ENCODE data around the gene URI1.

Gene URI1

GRCh38 chr19:29969891-29970290 is 27.9 kb downstream of the URI1 start:
- no peak for DNase-seq (ENCODE audit: low read depth in 2 of 2)

GRCh38 chr19:29971002-29971401 is 29.0 kb downstream of the URI1 start:
- DNase-seq (ENCODE audit: low read depth in 2 of 2): no peak

- DNase-seq (ENCODE audit: low read depth in 2 of 2): no peak
Observed at GRCh38 chr19:29971648-29972047, 29.6 kb downstream of the URI1 start.

- no peak for DNase-seq (ENCODE audit: low read depth in 2 of 2)
Observed at GRCh38 chr19:29974701-29975100, 32.7 kb downstream of the URI1 start.

GRCh38 chr19:29976151-29976943 is 34.3 kb downstream of the URI1 start:
- DNase-seq (ENCODE audit: low read depth in 2 of 2): no peak

GRCh38 chr19:29978080-29978479 is 36.0 kb downstream of the URI1 start:
- DNase-seq (ENCODE audit: low read depth in 2 of 2): no peak

GRCh38 chr19:29983568-29983967 is 41.5 kb downstream of the URI1 start:
- no peak for DNase-seq (ENCODE audit: low read depth in 2 of 2)

GRCh38 chr19:29985196-29985595 is 43.2 kb downstream of the URI1 start:
- DNase-seq (ENCODE audit: low read depth in 2 of 2): no peak

GRCh38 chr19:29988351-29988750 is 46.3 kb downstream of the URI1 start:
- DNase-seq (ENCODE audit: low read depth in 2 of 2): no peak

GRCh38 chr19:29992233-29992867 is 50.3 kb downstream of the URI1 start:
- no peak for DNase-seq (ENCODE audit: low read depth in 2 of 2)

- DNase-seq (ENCODE audit: low read depth in 2 of 2): no peak
Observed at GRCh38 chr19:29999490-29999889, 57.5 kb downstream of the URI1 start.

- DNase-seq (ENCODE audit: low read depth in 2 of 2): no peak
Observed at GRCh38 chr19:30000862-30001261, 58.8 kb downstream of the URI1 start.

GRCh38 chr19:30001301-30001700 is 59.3 kb downstream of the URI1 start:
- no peak for DNase-seq (ENCODE audit: low read depth in 2 of 2)

GRCh38 chr19:30001791-30002190 is 59.8 kb downstream of the URI1 start:
- no peak for DNase-seq (ENCODE audit: low read depth in 2 of 2)

GRCh38 chr19:30003866-30004265 is 61.8 kb downstream of the URI1 start:
- no peak for DNase-seq (ENCODE audit: low read depth in 2 of 2)

GRCh38 chr19:30004403-30004802 is 62.4 kb downstream of the URI1 start:
- DNase-seq (ENCODE audit: low read depth in 2 of 2): no peak

GRCh38 chr19:30006207-30006606 is 64.2 kb downstream of the URI1 start:
- DNase-seq (ENCODE audit: low read depth in 2 of 2): no peak

- no peak for DNase-seq (ENCODE audit: low read depth in 2 of 2)
Observed at GRCh38 chr19:30008169-30008568, 66.1 kb downstream of the URI1 start.

- no peak for DNase-seq (ENCODE audit: low read depth in 2 of 2)
Observed at GRCh38 chr19:30009013-30009412, 67.0 kb downstream of the URI1 start.

GRCh38 chr19:30011051-30011578 is 69.1 kb downstream of the URI1 start:
- no peak for DNase-seq (ENCODE audit: low read depth in 2 of 2)

- no peak for DNase-seq (ENCODE audit: low read depth in 2 of 2)
Observed at GRCh38 chr19:30014770-30015169, 72.7 kb downstream of the URI1 start.

GRCh38 chr19:30017172-30017571 is 75.1 kb downstream of the URI1 start:
- no peak for DNase-seq (ENCODE audit: low read depth in 2 of 2)

GRCh38 chr19:30020189-30020588 is 78.2 kb downstream of the URI1 start:
- no peak for DNase-seq (ENCODE audit: low read depth in 2 of 2)
